ENCODE results near the gene MSANTD1.

Gene MSANTD1

GRCh38 chr4:3262208-3263052 lies 13.5 kb downstream of the MSANTD1 start:
- no peak for DNase-seq (ENCODE audit: low read depth in 4 of 4, low spot score in 1 of 4)

- DNase-seq (ENCODE audit: low read depth in 4 of 4, low spot score in 1 of 4), result no peak
These were observed 14.3 kb downstream of the MSANTD1 start for GRCh38 chr4:3263053-3263875.

GRCh38 chr4:3263876-3264193 lies 14.9 kb downstream of the MSANTD1 start:
- no peak for DNase-seq (ENCODE audit: low read depth in 4 of 4, low spot score in 1 of 4)

- DNase-seq (ENCODE audit: low read depth in 4 of 4, low spot score in 1 of 4), result no peak
These were observed 17.1 kb downstream of the MSANTD1 start for GRCh38 chr4:3266076-3266475.

- no peak for DNase-seq (ENCODE audit: low read depth in 4 of 4, low spot score in 1 of 4)
These were observed 18.8 kb downstream of the MSANTD1 start for GRCh38 chr4:3267576-3268394.

GRCh38 chr4:3268395-3269104 lies 19.6 kb downstream of the MSANTD1 start:
- DNase-seq (ENCODE audit: low read depth in 4 of 4, low spot score in 1 of 4), result no peak

GRCh38 chr4:3269105-3269927 lies 20.4 kb downstream of the MSANTD1 start:
- no peak for DNase-seq (ENCODE audit: low read depth in 4 of 4, low spot score in 1 of 4)

- no peak for DNase-seq (ENCODE audit: low read depth in 4 of 4, low spot score in 1 of 4)
These were observed 21.1 kb downstream of the MSANTD1 start for GRCh38 chr4:3269991-3270611.

- DNase-seq (ENCODE audit: low read depth in 4 of 4, low spot score in 1 of 4), result no peak
These were observed 22.2 kb downstream of the MSANTD1 start for GRCh38 chr4:3271131-3271530.

- DNase-seq (ENCODE audit: low read depth in 4 of 4, low spot score in 1 of 4), result no peak
These were observed 28.0 kb downstream of the MSANTD1 start for GRCh38 chr4:3276986-3277385.

GRCh38 chr4:3280466-3280865 lies 31.5 kb downstream of the MSANTD1 start:
- DNase-seq (ENCODE audit: low read depth in 4 of 4, low spot score in 1 of 4), result no peak

GRCh38 chr4:3283483-3283882 lies 34.5 kb downstream of the MSANTD1 start:
- no peak for DNase-seq (ENCODE audit: low read depth in 4 of 4, low spot score in 1 of 4)

- no peak for DNase-seq (ENCODE audit: low read depth in 4 of 4, low spot score in 1 of 4)
These were observed 35.0 kb downstream of the MSANTD1 start for GRCh38 chr4:3283916-3284315.

GRCh38 chr4:3284734-3285557 lies 36.0 kb downstream of the MSANTD1 start:
- no peak for DNase-seq (ENCODE audit: low read depth in 4 of 4, low spot score in 1 of 4)

GRCh38 chr4:3285558-3286334 lies 36.8 kb downstream of the MSANTD1 start:
- DNase-seq (ENCODE audit: low read depth in 4 of 4, low spot score in 1 of 4), result no peak

GRCh38 chr4:3286335-3287175 lies 37.6 kb downstream of the MSANTD1 start:
- no peak for DNase-seq (ENCODE audit: low read depth in 4 of 4, low spot score in 1 of 4)
